ENCODE measurements around the gene IQUB.
"Not testable (repeated sequence)": the region's sequence is repeated elsewhere in the genome, so short reads cannot be mapped to it uniquely, and the experiment has no call there.

IQUB gene

GRCh38 chr7:123538897-123539296 is 4.5 kb upstream of the IQUB start:
- DNase-seq = no peak

GRCh38 chr7:123538189-123538714 is 3.9 kb upstream of the IQUB start:
- DNase-seq = no peak

- peak; percentile 33 for DNase-seq
These were observed 2.7 kb upstream of the IQUB start for GRCh38 chr7:123537026-123537642.

- no peak for DNase-seq
These were observed 1.1 kb upstream of the IQUB start for GRCh38 chr7:123535517-123535916.

GRCh38 chr7:123533929-123534382 is 439 bp downstream of the IQUB start:
- no peak for DNase-seq

- DNase-seq = no peak
These were observed 860 bp downstream of the IQUB start for GRCh38 chr7:123533553-123533917.

- DNase-seq = peak; percentile 4
These were observed 1.4 kb downstream of the IQUB start for GRCh38 chr7:123532788-123533552.

DNA sequence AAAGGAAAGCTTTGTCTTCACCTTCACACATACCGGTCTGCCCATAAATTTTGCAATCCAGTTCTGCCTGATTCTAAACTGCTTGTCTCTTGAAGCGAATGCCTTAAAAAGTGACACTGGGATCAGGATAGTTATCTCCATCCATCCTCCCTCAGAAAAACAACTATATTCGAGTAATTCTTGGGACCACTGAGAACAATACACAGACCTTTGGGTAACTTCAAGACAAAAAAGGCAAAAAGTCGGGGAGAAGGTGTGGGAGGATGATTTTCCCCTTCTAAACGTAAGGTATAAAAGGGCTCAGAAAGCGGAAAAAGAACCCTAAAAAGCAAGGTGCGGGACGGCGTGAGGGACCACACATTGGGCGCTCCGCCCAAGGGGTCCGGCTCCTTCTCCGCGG is 2.1 kb downstream of the IQUB start:
- not testable (repeated sequence) for DNase-seq

DNA sequence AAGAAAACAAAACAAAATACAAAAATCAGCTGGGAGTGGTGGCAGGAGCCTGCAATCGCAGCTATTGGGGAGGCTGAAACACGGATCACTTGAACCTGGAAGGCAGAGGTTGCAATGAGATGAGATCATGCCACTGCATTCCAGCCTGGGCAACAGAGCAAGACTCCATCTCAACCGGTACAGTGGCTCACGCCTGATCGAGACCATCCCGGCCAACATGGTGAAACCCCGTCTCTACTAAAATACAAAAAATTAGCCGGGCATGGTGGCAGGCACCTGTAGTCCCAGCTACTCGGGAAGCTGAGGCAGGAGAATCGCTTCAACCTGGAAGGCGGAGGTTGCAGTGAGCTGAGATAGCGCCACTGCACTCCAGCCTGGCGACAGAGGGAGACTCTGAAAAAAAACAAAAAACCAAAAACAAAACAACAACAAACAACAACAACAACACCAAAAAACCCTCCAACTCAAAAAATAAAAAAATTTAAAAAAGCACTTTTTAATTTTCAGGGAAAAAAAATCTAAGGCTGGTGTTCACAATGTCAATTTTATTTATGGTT is 4.3 kb downstream of the IQUB start:
- DNase-seq = not testable (repeated sequence)

- DNase-seq = no peak
These were observed 6.1 kb downstream of the IQUB start for GRCh38 chr7:123528265-123528664.

GRCh38 chr7:123527712-123528225 is 6.6 kb downstream of the IQUB start:
- DNase-seq = not testable (repeated sequence)

DNA sequence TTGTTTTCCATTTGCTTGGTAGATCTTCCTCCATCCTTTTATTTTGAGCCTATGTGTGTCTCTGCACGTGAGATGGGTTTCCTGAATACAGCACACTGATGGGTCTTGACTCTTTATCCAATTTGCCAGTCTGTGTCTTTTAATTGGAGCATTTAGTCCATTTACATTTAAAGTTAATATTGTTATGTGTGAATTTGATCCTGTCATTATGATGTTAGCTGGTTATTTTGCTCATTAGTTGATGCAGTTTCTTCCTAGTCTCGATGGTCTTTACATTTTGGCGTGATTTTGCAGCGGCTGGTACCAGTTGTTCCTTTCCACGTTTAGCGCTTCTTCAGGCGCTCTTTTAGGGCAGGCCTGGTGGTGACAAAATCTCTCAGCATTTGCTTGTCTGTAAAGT is 7.9 kb downstream of the IQUB start:
- not testable (repeated sequence) for DNase-seq

DNA sequence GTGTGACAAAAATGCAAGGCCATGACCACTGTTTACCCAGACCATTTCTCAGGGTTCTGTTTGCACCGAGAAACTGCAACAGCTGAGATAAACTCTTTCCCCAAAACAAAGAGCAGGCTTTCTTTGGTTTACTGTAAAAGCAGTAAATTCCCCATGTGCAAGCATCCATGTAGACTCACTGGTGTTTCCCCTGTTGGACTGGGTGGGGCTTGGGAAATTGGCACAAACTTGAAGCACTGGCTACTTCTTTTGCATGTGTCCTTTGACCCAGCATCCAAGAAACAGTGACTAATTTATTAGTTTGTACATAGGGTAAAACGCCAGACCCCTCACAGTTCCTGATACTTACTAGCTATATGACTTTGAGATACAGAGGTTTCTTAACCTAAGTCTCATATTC is 12.3 kb downstream of the IQUB start:
- no peak for DNase-seq

GRCh38 chr7:123505221-123505620 is 29.2 kb downstream of the IQUB start:
- DNase-seq = no peak

DNA sequence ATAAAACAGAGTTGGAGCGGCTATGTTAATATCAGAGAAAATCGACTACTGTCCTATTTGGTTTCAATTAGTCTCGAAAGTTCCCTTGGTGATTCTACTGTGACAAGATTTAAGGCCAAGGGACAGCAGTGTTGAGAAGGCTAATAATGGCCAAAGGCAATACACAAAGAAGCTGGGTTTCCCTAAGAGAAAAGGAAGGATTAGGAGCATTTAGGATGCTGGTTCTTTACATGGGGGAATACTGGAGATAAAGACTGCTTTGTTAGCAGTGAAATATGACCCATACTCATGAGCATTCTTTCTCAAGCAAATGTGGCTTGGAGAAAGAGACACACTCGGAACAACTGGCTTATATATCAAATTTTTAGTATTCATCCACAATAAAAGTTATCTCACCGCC is 32.2 kb downstream of the IQUB start:
- DNase-seq = no peak

DNA sequence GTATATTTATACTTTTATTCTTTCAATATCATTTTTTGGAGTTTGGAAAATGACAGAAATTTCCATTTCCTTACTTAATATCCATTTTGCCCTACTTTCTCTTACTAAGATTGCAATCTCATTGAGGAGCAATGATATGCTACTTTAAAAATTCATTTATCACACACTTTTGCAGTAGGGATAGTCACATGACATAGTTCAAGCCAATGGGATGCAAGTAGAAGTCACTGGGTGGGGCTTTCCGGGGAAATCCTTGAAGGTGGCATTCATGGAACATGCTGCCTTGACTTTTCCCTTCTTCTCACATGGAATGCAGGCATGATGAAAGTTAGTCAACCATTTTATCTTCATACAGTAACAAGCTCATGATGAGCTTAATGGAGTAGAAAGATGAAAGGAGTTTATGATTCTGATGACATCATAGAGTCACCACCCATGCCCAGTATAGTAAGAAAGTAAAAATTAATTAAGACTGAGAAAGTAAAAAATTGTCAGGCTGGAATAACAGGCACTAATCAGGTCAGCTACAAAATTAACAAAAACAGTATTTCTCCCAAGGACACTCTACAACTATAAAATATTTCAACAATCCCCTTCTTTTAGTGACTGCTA is 33.4 kb downstream of the IQUB start:
- DNase-seq = no peak

DNA sequence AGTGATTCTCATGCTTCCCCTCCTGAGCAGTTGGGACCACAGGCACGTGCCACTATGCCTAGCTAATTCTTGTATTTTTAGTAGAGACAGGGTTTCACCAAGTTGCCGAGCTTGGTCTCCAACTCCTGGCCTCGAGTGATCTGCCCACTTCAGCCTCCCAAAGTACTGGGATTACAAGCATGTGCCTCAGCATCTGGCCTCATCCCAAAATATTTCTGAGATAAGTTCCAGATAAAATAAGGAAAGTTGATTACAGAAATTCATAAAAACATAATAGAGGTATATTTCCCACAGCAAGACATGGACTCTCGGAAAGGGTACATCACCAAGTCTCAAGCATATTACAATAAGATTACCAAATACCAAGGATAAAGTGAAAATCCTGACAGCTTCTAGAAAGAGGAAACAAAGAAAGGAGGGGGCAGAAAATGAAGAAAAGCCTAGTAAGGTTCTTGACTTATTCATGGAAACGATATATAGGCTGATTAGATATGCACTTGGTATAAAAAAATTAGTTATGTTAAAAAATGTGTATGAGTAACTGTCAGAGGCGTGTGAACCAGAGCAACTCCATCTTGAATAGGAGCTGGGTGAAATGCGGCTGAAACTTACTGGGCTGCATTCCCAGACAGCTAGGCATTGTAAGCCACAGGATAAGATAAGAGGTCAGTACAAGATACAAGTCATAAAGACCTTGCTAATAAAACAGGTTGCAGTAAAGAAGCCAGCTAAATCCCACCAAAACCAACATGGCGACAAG is 35.0 kb downstream of the IQUB start:
- no peak for DNase-seq

- no peak for DNase-seq
These were observed 35.8 kb downstream of the IQUB start for GRCh38 chr7:123498601-123499000.

DNA sequence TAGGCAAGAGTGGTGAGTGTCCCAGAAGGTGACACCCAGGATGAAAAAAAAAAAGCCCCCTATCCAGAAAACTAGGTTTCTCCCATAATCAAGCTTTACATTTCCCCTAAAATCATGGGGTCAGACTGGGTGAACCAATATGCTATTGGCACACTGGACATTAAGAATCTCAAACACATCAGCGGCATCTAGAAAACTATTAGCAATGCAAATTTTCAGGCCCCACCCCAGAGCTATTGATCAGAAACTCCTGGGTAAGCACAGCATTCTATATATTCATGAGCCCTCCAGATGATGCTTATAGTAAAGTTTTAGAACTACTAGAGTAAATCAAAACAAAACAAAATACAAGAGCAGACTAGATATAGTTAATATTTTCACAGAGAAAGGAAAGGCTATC is 36.4 kb downstream of the IQUB start:
- DNase-seq = no peak

DNA sequence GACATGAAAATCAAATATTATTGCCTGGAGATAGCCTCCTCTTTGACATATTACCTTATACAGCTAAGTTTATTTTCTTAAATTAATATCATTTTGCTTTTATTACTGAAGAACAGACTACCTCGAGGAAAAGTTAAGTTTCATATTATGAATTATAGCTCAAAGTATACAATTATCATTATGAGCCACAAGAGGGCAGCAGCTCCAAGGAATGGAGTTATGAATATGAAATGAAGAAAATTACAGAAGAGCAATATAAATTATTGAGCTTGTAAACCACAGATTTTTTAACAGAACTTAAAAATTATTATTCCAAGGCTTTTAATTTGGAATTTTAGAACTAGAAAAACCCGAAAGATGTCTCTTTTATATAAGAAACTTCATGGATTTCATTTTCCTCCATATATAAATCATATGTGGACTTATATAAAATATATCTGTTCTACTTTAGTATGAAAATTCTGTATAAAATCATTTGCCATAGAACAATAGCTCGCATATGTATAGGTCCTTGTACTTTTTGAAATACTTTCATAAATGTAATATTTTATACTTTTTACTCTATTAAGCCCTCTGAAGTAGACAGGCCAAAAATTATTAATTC is 40.1 kb downstream of the IQUB start:
- peak; percentile 38 for DNase-seq

DNA sequence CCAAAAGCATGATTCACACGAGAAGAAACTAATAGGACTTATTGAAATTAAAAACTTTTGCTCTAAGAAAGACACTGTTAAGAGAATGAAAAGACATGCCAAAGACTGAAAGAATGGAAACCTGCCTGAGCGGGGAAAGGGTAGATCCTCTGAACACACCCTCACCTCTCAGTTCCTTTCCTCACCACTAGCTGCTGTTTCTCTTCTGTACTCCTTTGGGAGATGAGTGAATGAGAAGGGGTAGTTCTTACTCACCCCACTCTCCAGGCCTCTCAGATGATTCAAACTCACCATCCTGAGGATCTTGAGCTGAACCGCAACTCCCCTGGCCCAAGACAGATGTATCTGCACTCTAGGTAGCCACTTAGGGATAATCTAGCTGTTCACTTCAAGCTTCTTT is 41.9 kb downstream of the IQUB start:
- no peak for DNase-seq

GRCh38 chr7:123485721-123486120 is 48.7 kb downstream of the IQUB start:
- no peak for DNase-seq

Data from NCI-H146 (cell line).